Stimulated activated CD4-positive, alpha-beta T cell treated with anti-CD3 and anti-CD28 coated beads, Interleukin-4, amount 100 ng/mL, for 48 hours (primary cell): ENCODE data around the gene TMEM132D.

Source experiments
- DNase-seq, 2 donors: peaks; one replicate each; pipeline ENCODE4 v3.0.0-alpha.2; 2020; ENCODE audit warnings: low read depth in 2 of 2

The TMEM132D gene

DNA sequence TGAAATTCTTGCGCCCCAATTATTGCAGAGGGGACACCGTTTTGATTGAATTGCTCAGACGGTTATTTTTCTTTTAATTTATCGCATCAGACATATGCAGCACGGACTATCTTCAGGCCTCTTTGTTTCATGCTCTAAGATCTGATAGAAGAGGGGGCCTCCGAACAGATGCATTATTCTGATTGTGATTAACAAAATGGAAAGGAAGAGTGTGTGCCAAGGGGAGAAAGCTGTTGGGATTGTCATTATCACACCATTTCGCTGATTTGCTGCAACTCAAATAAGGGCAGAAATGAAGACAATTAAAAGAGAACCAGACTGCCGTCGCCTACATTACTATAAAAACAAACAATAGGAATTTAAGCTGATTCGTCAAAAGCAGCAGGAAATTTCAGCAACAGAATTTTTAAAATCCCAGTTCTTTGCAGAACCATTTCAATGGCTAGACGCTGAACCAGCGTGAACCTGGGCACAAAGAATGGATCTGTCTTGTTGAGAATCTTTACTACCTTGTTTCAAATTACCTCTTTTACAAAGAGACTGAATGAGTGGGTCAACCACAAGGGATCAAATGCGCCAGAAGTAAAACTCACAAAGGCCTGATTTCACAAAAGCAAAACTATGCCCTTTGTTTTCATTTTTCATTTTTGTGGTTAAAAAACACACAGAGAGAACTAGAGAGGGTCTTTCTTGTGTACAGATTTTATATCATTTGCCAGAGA, 30.6 kb downstream of the TMEM132D start:
- no peak for DNase-seq

DNA sequence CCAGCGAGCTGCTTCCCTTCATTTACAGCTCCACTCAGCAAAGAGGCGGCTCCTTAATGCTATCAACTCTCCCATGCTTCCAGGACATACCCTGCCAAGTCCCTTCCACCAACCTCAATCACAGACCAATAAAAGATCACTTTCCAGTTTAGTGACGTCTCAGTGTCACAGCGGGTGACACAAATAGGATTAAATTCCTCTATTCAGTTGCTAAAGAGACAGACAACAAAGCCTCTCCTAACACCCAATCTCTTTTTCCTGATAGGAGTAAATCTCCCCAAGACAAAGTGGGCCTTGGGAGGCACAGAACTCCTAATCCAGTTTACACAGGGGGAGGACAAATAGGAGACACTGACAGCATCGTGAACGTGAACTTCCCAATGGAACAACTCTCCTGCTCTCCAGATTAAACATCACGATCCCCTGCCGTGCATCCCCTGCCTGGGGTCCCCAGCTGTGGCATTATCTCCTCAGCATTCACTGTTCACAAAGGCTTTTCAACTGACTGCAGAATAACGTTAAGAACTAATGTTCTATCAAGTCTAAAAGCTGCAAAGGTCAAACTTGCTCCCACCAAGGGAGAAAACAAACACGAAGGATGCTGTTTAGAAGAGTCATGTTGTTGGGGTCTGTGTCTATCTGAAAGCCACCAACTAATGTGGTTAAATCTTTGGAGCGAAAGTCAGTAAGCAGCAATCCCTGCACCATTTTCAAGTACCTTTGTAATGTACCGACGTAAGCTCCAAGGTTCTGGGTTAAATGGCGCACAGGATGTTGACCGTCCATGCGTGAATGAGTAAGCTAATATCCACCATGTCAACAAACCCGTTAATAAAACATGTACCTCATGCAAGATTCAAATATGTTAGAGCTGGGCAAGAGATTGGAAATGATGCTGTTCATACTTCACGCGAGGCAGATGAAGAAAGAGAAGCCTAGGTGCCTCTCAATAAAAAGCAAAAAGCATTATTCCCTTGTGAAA, 31.5 kb downstream of the TMEM132D start:
- DNase-seq = no peak

DNA sequence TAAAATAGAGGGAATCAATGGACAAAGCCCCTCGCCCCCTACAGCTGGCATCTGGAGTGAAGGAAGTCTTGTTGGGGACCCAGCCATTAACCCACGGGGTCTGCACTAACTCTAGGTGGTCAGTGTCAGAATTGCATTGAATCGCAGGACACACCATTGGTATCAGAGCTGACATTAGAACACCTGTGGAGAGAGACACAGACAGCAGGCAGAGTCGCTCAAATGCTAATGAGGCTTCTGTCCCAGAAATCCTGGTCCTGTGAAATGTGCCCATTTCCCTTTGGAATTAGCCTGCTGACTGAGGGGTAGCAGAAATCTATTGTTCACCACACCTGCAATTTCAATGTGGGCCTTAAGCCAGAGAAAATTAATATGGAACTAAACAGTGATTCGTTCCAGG, 33.0 kb downstream of the TMEM132D start:
- no peak for DNase-seq

DNA sequence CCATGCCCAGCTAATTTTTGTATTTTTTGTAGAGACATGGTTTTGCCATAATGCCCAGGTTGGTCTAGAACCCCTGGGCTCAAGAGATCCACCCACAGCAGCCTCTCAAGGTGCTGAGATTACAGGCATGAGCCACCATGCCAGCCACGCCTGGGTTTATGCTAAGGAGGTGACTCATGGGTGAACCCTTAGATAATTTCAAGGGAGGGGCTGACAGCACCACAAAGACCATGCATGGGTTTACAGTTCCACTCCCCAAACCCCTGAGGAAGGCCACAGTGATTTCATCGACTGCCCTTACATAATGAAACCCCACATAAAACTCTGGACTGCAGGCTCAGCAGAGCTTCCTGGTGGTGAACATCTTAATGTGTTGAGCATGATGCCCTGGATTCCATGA, 33.7 kb downstream of the TMEM132D start:
- no peak for DNase-seq

DNA sequence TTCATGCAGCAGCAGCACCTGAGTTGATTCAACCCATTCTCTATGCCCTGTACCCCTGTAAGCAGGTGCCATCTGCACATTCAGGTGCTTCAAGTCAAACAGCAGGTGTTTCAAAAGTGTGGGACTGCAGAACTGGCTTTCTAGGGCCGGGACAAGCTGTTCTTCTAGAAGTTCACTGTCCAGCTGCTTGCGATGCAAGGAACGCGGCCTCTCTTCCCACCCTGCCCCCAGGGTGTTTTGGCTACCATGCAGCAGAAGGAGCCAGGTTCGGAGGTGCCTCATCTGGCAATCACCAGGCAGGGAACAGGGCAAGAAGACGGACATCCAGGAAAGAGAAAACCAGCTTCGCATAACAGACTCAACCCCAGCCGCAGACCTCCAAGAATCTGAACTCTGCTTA, 35.2 kb downstream of the TMEM132D start:
- DNase-seq = no peak

DNA sequence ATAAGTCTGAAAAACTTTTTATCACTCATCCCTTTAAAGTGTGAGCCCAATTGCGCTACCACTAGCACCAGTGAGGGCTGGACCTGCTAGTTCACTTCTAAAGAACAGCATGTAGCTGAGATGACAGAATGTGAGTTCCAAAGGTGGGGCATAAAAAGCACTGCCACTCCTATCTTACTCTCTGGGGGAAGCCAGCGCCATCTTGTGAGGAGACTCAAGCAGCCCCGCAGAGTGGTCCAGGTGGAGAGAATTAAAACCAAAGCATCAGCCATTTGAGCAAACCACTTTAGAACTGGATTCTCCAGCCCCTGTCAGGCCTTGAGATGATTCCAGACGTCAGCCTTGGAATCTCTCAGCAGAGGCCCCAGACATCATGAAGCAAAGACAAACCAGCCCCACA, 39.9 kb downstream of the TMEM132D start:
- DNase-seq = no peak

DNA sequence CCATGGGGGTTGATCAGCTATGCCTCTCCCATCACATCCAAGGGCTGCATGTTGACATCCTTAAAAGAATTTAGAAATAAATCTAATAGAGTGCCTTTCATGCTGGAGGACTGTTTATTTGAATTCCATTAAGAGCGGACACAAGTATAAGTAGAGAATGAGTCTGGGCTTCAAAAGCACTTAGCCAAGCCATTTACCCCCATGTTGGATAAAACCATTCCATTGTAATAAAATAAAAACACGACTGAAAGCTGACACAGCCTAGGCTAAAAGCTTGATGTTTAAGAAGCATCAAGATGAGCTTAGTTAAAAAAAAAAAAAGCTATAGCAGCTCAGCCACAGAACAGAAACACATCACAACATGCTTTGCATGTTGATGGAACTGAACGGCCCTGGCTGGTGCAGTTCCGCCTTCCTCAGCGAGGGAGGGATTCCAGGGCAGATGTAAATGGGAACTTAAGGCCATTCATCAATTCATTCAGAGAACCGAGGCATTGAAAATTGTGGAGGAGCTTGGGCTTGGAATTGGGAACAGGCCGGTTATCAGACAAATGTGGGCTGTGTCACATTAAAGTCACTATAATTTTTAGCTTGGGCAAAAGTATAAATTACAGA, 41.2 kb downstream of the TMEM132D start:
- no peak for DNase-seq

DNA sequence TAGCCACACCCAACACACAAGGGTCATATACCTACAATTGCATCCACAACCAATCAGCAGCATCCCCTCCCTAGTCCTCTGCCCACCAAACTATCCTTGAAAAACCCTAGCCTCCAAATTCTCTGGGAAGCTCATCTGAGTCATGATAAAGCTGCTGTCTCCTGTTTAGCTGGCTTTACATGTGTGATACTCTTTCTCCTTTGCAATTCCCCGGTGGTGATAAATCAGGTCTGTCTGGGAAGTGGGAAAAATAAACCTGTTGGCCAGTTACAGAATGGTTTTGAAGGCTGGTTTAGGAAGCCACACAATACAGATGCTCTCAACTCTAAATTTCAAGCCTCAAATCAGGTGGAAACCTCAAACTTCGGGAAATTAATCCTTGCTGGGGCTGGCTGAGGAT, 41.9 kb downstream of the TMEM132D start:
- DNase-seq = no peak

DNA sequence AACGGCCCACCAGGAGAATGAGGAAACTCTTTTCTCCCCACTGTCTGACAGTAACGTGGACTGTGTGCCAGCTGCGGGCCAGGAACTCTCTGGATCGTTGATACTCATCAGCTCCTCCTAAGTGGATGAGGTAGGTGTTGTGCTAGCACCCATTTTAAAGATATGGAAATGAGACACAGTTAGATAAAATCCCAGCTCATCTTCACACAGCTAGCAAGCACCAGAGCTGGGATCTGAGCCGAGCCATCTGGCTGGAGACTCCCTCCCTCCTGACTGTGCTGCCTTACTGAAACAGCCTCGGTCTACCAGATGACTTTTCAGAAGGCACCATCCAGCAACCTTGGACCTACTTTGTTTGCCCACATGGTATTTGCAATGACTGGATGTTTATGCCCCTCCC, 49.2 kb downstream of the TMEM132D start:
- DNase-seq = no peak

DNA sequence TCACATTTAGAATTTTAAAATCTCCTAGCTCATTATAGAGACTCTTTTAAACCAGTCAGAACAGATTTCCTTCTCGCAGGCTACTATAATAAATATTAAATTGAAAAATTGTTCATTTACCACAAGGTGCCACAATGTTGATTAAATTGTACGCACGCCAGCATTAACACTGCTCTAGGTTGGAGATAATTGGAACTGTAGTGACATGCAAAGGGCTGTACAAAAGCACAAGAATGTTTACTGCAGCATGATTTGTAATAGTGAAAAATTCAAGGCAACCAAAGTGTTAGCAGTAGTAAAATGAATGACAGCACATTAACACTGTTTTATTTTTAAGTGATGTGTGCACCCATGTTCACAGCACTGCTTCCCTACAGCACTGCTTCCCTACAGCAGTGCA, 52.5 kb downstream of the TMEM132D start:
- DNase-seq = no peak

DNA sequence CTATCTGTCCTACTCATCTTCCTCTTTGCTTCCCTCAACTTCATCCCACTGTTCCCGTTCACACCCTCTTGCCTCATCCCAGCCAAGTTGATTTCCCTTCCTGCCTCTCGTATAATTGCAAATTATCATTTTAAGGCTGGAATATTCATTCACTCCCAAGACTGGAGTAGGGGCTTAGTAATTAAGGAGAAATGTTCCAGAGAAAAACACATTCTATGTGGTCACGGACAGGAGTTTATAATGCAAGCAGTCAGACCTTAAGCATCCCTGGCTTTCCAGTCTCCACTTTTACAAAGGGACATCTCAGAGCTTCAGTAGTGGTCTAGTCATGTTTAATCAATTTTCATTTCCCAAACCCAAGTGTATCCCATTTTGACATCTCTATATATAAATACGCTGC, 54.9 kb downstream of the TMEM132D start:
- no peak for DNase-seq

DNA sequence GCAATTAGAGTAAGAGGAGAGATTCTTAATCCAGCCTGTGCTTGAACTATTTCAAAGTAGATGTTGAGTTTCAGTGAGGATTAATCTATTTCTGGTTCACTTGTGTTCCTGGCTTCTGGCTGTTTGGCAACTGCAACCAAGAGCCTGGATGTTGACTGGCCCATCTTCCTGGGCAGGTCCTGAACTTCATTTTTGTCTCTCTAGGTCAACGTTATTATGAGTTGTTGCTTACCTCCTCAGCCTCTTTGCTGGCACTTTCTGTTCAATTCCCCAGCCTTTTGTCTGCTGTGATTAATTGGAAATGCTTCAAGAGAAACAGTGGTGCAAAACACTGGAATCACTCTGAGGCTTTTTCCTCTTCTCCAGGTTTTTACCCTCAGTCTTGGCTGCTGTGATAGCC, 56.8 kb downstream of the TMEM132D start:
- no peak for DNase-seq

DNA sequence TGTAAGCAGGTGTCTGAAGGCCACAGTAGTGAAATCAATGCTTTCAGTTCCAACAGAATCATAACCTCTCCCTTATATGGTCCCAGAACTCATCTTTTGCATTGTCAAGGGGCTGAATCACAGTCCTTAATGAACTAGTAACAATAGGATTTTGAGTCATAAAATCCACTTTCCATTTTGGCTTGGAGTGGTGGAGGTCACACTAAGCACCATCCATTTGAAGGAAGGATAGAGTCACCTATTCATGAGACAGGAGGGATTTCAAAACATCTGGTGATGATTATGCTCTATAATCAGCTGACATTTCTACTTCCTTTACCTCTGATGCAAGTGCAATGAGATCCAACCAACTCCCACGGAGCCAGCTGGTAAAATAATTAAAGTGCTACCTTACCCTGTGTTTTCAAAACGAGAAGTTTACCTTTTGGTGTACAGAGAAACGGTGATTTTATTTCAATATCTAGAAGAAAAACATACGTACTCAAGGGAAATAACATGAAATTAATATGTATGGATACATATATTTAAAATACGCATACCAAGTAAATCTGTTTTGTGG, 59.1 kb downstream of the TMEM132D start:
- no peak for DNase-seq

DNA sequence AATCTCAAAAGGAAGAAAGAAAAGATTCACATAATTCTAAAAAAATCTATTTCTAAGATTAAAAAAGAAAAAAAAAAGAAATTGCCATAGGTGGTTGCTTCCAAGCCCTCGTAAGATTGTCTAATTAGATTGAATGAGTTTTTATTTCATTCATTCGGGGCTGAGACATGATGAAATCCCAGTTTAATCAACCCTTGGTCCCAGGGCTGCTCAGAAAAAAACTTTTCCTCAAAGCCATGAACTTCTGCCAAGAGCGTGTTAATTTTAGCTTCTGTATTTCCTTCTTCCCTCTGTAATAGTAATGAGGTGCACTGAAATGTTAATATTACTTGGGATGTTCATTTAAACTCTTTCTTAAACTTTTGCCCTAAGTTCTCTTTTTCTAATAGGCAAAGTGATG, 62.6 kb downstream of the TMEM132D start:
- DNase-seq = no peak

DNA sequence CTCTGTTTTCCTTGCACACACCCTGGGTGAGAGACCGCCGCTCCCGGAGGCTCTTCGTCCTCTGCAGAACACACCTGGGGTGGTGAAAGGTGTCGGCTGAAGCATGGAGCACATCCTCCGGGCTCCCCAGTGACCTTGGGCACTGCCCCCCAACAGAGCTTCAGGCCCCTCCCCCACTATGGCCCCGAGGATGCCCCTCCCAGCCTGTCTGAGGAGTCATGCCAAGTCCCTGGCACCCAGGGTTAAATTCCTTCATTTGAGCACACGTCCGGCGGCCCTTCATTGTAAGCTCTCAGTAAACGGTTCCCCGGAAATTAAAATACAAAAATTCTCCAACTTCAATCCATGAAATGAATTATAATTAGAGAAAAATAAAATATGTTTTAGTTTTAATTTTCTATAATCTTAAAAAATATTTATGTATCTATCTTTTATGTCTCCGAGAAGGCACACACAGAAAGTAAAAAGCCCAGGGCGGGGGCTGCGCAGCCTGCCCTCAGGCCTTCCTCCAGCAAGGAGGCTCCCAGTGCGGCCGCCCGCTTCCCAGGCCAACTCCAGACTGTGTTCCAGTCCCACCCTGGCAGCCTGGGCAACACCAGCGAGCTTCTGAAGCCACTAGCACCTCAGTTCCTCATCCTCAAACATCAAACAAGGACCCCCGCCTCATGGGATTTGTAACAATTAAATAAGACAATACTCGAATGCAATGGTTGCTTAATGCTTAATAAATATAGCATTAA, 63.5 kb downstream of the TMEM132D start:
- no peak for DNase-seq

DNA sequence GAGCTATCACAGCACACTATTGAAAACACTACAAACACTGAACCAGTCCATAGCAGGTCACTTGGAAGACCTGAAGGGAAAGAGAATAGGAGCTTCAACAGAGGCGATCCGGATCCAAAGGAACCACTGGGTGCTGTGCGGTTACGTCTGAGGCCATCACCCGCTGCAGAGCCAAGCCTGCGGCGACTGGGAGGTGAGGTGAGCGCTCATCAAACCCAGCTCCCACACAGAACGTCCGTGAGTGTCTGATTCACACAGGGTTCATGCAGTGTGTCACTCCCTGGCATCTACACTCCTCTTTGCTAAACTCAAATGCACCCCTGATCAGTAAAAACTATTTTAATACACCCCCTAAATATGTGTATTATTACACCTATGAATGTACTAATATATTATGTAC, 64.1 kb downstream of the TMEM132D start:
- no peak for DNase-seq

DNA sequence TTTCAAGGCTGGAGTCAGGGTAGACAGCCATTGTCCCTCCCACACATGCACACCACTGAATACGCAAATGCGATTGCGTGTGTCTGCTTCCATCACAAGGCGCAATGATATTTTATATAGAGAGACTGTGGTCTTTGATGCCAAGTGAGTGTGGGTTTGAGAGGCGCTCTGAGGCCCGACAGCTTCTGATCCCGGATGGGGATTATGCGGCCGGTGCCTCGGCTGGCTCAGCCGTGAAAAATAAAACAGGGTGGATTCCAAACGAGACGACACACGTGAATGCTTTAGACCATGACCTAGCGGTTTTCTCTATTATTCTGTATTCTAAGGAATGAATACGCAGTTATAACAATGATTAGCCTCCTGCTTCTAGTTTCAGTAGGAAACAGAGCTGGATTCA, 72.5 kb downstream of the TMEM132D start:
- no peak for DNase-seq

DNA sequence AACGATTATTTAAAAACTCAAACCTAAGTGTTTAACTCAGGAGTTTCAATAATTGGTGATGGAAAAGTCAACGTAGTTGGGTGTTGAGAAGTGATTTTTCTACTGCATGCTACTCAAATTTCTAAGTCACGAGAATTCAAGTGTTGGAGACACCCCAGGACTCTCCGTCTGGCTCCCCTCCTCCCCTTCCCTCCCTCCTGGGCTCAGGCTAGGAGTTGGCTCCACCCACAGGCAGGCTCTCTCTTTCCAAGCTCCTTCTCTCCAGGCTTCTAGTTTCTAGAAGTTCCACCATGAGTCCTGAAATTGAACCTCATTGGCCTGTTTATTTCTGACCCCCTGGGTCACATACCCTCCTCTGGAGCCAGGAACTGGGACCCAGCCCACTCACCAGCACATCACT, 73.0 kb downstream of the TMEM132D start:
- no peak for DNase-seq

DNA sequence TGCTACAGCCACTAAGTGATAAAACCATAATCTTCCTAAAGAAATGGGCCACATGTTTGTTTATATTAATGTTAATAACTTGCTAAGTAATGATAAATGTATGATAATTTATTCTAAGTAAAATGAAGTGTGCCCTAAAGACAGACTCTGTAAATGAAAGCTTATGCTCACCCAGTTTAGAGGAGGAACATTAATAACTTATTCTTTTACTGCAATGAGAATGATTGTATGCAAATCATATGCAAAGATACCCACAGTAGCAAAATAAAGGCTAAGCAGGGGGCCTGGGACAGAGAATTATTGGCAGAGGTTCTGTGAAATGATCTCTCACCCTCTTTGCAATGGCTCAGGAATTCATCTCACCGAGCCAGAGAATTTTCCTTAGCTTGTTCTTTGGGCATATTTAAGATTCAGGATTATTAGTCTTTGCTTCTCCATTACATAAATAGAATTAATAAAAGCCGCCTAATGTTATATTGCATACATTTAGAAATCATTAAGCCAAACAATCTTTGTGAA, 75.9 kb downstream of the TMEM132D start:
- no peak for DNase-seq

DNA sequence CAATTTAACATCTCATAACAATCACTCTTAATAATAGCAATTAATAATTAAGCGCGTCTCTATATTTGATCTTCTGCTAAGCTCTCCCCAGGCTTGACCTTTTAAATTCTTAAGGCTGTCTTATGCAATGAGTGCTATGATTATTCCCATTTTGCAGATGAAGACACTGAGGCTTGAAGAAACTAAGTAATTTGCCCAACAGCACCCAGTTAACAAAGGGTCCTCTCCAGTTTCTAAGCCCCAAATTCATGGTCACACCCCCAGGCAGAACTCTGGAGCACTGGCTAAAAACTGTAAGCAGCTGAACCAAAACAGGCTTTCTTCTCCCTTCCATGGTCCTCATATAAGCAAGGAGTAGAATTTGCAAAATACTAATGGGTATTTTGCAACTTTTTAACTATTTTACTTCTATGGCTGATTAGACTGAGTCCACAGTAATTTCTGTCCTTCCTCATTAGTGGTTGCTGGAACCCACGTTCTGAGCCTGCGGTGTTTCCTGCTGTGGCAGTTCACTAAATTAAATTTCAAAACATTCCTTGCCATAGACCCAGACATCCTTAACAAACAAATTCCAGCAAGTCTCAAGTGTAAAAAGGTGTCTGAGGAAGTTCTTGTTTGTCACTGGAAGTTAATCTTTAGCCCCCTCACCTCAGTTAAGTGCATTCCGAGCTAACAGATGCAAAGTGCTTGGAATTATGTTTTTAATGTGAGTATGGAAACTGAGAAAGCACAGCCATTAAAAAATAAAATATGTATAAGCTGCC, 76.5 kb downstream of the TMEM132D start:
- no peak for DNase-seq

DNA sequence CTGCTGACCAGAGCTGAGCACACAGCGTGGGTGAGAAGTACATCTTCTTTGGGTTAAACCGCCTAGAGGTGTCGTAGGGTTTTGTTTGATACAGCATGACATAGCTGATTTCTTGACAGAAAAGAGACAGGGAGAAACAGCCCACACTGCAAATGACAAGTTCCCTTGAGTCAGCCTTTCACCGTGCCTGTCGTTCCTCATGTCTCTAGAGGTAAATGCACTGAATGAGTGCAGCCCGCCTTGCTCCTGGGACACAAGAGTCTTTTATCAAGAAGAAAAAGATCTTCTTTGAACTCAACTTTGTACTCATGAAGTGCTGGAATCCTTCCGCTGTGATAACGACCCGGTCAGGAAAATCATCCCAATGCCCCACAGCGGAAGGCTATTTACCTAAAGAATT, 77.6 kb downstream of the TMEM132D start:
- DNase-seq = no peak
